ENCODE results near the gene KRT24.

KRT24 gene

GRCh38 chr17:40679523-40679907 lies 24.0 kb downstream of the KRT24 start:
- no peak for DNase-seq (ENCODE audit: low read depth)
- TF ChIP-seq, protein P1, sequence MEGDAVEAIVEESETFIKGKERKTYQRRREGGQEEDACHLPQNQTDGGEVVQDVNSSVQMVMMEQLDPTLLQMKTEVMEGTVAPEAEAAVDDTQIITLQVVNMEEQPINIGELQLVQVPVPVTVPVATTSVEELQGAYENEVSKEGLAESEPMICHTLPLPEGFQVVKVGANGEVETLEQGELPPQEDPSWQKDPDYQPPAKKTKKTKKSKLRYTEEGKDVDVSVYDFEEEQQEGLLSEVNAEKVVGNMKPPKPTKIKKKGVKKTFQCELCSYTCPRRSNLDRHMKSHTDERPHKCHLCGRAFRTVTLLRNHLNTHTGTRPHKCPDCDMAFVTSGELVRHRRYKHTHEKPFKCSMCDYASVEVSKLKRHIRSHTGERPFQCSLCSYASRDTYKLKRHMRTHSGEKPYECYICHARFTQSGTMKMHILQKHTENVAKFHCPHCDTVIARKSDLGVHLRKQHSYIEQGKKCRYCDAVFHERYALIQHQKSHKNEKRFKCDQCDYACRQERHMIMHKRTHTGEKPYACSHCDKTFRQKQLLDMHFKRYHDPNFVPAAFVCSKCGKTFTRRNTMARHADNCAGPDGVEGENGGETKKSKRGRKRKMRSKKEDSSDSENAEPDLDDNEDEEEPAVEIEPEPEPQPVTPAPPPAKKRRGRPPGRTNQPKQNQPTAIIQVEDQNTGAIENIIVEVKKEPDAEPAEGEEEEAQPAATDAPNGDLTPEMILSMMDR (IDR thresholded peaks at IDR 0.05; ENCODE audit: low read depth, low read length, missing control alignments): no peak

DNA sequence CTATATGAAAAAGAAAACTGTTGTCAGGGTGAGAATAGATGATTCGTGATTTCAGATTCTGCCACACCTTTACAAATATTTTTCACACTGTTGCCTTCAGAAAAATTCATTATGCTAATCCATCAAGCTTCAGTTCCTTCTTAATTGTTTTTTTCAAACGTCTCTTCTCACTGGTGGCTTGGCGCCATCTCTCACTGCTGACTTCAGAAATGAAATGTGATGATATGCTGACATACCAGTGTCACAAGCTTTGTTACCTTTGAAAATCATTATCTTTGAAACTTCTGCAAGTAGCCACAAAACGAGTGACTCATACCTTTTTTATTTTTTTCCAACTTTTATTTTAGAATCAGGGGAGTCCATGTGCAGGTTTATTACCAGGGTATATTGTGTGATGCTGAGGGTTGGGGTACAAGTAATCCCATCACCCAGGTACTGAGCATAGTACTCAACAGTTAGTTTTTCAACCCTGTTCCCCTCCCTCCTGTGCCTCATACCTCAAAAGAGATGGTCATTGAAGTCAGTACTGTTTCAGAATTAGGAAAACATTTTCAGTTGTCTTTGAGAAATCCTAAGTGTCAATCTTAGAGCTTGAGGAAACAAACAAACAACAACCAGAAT lies 24.5 kb downstream of the KRT24 start:
- H3K4me3 ChIP-seq (ENCODE audit: low read depth, low read length): no peak overlapping the region
- DNase-seq (ENCODE audit: low read depth): no peak
- TF ChIP-seq, protein P1 (IDR thresholded peaks at IDR 0.05; ENCODE audit: low read depth, low read length, missing control alignments): no peak

More at GRCh38 chr17:40679523-40679907, 24.0 kb downstream of the KRT24 start:
- H3K4me3 ChIP-seq (ENCODE audit: low read depth, low read length): no peak overlapping the region

- H3K4me3 ChIP-seq (ENCODE audit: low read depth, low read length): no peak overlapping the region
- TF ChIP-seq, protein P1 (IDR thresholded peaks at IDR 0.05; ENCODE audit: low read depth, low read length, missing control alignments): no peak
- no peak for DNase-seq (ENCODE audit: low read depth)
Measured at GRCh38 chr17:40675905-40676304, 27.6 kb downstream of the KRT24 start.

GRCh38 chr17:40672654-40673053 lies 30.9 kb downstream of the KRT24 start:
- no peak for DNase-seq (ENCODE audit: low read depth)
- no peak overlapping the region for H3K4me3 ChIP-seq (ENCODE audit: low read depth, low read length)
- TF ChIP-seq, protein P1 (IDR thresholded peaks at IDR 0.05; ENCODE audit: low read depth, low read length, missing control alignments): no peak

DNA sequence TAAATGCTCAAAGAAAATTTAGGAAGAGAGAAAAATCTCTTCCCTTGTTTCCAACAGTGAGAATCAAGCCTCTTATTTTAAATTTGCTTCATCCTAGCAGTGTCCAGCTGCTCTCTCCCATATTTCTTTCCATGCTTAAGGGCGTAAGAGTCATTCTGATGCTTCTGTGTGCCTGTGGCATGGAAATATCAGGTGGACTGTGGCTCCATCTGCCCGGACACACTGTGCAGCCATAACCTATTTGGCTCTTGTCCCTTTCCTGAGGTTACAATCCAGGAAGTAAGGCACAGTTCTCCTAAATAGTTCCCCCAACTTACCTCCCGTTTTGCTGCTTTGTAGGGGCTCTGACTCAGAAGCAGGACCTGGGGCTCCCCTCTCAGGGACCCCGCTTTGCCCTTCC lies 32.3 kb downstream of the KRT24 start:
- TF ChIP-seq, protein P1 (IDR thresholded peaks at IDR 0.05; ENCODE audit: low read depth, low read length, missing control alignments): no peak
- no peak for DNase-seq (ENCODE audit: low read depth)
- no peak overlapping the region for H3K4me3 ChIP-seq (ENCODE audit: low read depth, low read length)

DNA sequence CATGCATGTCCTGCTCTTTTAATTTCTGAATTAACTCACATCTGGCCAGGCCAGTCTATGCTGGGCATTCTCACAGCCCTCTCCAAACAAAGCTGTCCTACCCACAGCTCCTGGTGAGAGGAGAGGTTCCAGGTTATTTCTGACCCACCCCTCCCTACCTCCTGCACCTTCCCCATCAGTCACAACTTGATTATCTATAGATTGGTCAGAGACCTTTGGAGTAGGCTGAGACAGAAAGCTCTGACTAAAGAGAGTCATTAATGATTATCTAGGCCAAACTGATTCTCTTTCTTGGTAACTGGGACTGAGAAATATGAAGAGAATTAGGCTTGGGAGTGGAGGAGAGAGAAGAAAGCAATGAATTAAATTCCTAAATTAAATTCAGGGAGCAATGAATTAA lies 37.2 kb downstream of the KRT24 start:
- TF ChIP-seq, protein P1 (IDR thresholded peaks at IDR 0.05; ENCODE audit: low read depth, low read length, missing control alignments): no peak
- H3K4me3 ChIP-seq (ENCODE audit: low read depth, low read length): no peak overlapping the region
- DNase-seq (ENCODE audit: low read depth): no peak
